Neuron (in vitro differentiated cells): ENCODE data around the gene BAIAP2L2.
"Not testable (repeated sequence)": the region's sequence is repeated elsewhere in the genome, so short reads cannot be mapped to it uniquely, and the experiment has no call there.

Experiments used
- H2AFZ ChIP-seq: one replicate; pipeline ENCODE4 v1.6.1; 2013; ENCODE audit warnings: low read depth, mild to moderate bottlenecking, inconsistent platforms, low read length, moderate library complexity
- H3K27me3 ChIP-seq: one replicate; pipeline ENCODE4 v1.6.1; 2013; ENCODE audit warnings: low read length; ENCODE audit not compliant: insufficient read depth
- H3K36me3 ChIP-seq: one replicate; pipeline ENCODE4 v1.6.1; 2013; ENCODE audit warnings: low read length; ENCODE audit not compliant: insufficient read depth
- H3K4me1 ChIP-seq: one replicate; pipeline ENCODE4 v1.6.1; 2013; ENCODE audit warnings: low read length; ENCODE audit not compliant: insufficient read depth
- H3K4me3 ChIP-seq: 2 replicates; pipeline ENCODE4 v1.5.1; 2013; ENCODE audit warnings: mild to moderate bottlenecking, low read length, moderate library complexity
- H3K9me3 ChIP-seq: one replicate; pipeline ENCODE4 v1.6.1; 2013; ENCODE audit warnings: low read length

BAIAP2L2 gene

DNA sequence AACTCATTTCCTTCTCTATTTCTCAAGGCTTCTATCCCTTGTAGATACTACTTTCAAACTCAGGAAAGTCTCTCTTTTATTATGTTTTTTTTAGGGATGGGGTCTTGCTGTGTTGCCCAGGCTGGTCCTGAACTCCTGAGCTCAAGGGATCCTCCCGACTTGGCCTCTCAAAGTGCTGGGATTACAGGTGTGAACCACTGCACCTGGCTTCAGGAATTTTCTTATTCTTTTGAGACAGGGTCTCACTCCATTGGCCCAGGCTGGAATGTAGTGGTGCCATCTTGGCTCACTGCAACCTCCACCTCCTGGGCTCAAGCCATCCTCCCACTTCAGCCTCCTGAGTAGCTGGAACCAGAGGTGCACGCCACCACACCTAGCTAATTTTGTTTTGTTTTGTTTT is 31.3 kb downstream of the BAIAP2L2 start:
- not testable (repeated sequence) for H3K27me3 ChIP-seq, H3K36me3 ChIP-seq, H3K9me3 ChIP-seq, H3K4me3 ChIP-seq, H2AFZ ChIP-seq
- peaks cover 13% of the 10 kb centered on the region for H3K4me1 ChIP-seq

- Histone ChIP-seq H2AFZ (no peak overlapping the region), H3K27me3 (no peaks in the 10 kb centered on the region), H3K4me1 (peaks cover 6% of the 10 kb centered on the region)
Measured at GRCh38 chr22:38078046-38078840, 32.2 kb downstream of the BAIAP2L2 start.

GRCh38 chr22:38077595-38077994 is 32.9 kb downstream of the BAIAP2L2 start:
- Histone ChIP-seq H3K36me3 (peaks cover 18% of the 10 kb centered on the region), H2AFZ (no peak overlapping the region), H3K4me3 (no peak overlapping the region), H3K9me3 (no peaks in the 10 kb centered on the region), H3K27me3 (no peaks in the 10 kb centered on the region), H3K4me1 (peaks cover 6% of the 10 kb centered on the region)

More at GRCh38 chr22:38078046-38078840, 32.2 kb downstream of the BAIAP2L2 start:
- no peak overlapping the region for H3K4me3 ChIP-seq
- no peaks in the 10 kb centered on the region for H3K9me3 ChIP-seq
- peaks cover 12% of the 10 kb centered on the region for H3K36me3 ChIP-seq

- H3K4me3 ChIP-seq, result no peak overlapping the region
- H3K9me3 ChIP-seq, result no peaks in the 10 kb centered on the region
- H3K27me3 ChIP-seq, result no peaks in the 10 kb centered on the region
- peaks cover 6% of the 10 kb centered on the region for H3K4me1 ChIP-seq
- no peak overlapping the region for H2AFZ ChIP-seq
- peaks cover 21% of the 10 kb centered on the region for H3K36me3 ChIP-seq
Measured at GRCh38 chr22:38077096-38077495, 33.4 kb downstream of the BAIAP2L2 start.

- Histone ChIP-seq H3K4me1 (peaks cover 6% of the 10 kb centered on the region), H2AFZ (no peak overlapping the region), H3K9me3 (no peaks in the 10 kb centered on the region), H3K36me3 (peaks cover 21% of the 10 kb centered on the region), H3K27me3 (no peaks in the 10 kb centered on the region), H3K4me3 (no peak overlapping the region)
Measured at GRCh38 chr22:38075961-38076360, 34.5 kb downstream of the BAIAP2L2 start.

DNA sequence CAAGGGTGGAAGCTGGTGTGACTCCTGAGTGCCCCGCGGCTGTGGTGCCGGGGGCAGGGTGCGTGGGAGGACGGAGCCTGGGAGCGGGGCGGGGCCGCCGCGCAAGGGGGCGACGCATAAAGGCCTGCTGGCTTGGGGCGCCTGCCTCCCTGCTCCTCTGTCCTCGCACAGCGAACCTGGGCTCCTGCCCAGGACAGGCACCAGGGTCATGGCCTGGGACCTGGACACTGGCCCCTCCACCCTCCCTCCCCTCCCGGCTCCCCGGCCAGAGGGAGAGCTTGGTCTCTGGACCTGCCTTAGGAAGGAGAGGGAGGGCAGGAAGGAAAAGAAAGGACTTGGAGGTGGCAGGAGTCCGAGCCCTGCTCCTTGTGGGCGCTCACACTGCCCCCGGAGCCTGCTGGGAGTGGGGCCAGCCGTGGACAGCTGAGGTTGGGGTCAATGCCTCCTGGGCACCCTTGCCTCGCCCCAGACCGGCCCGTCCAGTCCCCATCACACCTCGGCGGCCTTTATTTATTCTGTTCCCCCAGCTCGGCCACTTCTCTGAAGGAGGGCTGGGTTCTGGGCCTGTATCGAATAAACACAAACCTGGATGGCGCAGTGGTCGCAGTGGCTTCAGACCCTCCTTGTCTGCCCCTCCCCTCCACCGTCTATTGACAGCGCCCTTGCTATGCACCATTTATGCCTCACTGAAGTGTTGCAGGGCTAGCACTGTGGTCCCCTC is 35.2 kb downstream of the BAIAP2L2 start:
- Histone ChIP-seq H3K27me3 (no peaks in the 10 kb centered on the region), H3K4me3 (no peak overlapping the region), H2AFZ (no peak overlapping the region), H3K4me1 (peaks cover 11% of the 10 kb centered on the region), H3K36me3 (peaks cover 21% of the 10 kb centered on the region), H3K9me3 (no peaks in the 10 kb centered on the region)

- no peak overlapping the region for H3K4me3 ChIP-seq
- H3K4me1 ChIP-seq, result peaks cover 19% of the 10 kb centered on the region
- H2AFZ ChIP-seq, result no peak overlapping the region
- peaks cover 21% of the 10 kb centered on the region for H3K36me3 ChIP-seq
- no peaks in the 10 kb centered on the region for H3K9me3 ChIP-seq
- H3K27me3 ChIP-seq, result no peaks in the 10 kb centered on the region
Measured at GRCh38 chr22:38074181-38075104, 36.0 kb downstream of the BAIAP2L2 start.

GRCh38 chr22:38073150-38074130 is 37.0 kb downstream of the BAIAP2L2 start:
- peaks cover 21% of the 10 kb centered on the region for H3K4me1 ChIP-seq
- H3K27me3 ChIP-seq, result no peaks in the 10 kb centered on the region
- H3K9me3 ChIP-seq, result no peaks in the 10 kb centered on the region

GRCh38 chr22:38072322-38073149 is 37.9 kb downstream of the BAIAP2L2 start:
- Histone ChIP-seq H2AFZ (no peak overlapping the region), H3K4me3 (no peak overlapping the region), H3K36me3 (peaks cover 21% of the 10 kb centered on the region), H3K9me3 (no peaks in the 10 kb centered on the region), H3K27me3 (no peaks in the 10 kb centered on the region), H3K4me1 (peaks cover 24% of the 10 kb centered on the region)

More at GRCh38 chr22:38073150-38074130, 37.0 kb downstream of the BAIAP2L2 start:
- Histone ChIP-seq H3K4me3 (no peak overlapping the region), H3K36me3 (peaks cover 21% of the 10 kb centered on the region), H2AFZ (no peak overlapping the region)

DNA sequence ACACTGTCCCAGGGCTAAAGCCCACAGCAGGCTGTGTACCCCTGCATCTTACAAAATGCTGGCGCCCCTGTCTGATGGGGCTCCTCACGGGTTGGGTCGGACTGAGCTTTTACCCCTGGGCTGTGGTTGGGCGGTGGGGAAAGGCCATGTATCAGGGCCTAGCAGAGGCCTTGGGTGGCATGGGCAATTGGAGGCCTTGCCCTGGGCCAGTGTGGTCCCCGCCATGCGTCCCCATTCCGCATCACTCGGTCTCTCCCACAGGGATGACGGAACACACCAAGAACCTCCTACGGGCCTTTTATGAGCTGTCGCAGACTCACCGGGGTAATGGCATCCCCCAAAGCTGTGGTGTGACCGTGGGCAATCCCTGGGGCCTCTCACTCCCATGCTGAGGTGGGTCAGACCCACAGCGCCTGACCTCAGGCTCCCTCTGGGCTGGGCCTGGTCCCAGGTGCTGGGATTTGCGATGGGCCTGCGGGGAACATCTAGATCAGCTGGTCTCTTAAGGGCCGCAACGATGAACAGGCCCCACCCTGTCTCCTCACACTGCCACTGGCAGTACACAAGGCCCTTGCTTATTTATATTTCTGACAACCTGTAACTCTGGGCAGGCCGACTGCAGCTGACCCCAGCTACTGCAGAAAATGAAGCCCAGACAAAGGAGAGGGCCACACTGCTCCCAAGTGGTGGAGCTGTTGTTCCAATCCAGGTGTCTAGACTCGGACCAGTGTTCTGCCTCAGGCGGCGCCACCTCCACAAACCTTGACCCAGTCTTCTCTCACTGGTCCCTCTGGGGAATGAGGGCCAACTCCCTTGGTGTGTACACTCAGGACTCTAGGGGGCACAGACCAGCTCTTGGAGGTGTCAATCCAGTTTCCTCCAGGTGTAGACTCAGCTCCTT is 38.8 kb downstream of the BAIAP2L2 start:
- H3K27me3 ChIP-seq, result no peaks in the 10 kb centered on the region
- peaks cover 21% of the 10 kb centered on the region for H3K36me3 ChIP-seq
- H3K9me3 ChIP-seq, result no peaks in the 10 kb centered on the region
- no peak overlapping the region for H3K4me3 ChIP-seq
- peaks cover 30% of the 10 kb centered on the region for H3K4me1 ChIP-seq
- no peak overlapping the region for H2AFZ ChIP-seq
